Measurements from ENCODE around the gene CAMK1D.

CAMK1D gene

GRCh38 chr10:12484941-12485805, 135.8 kb downstream of the CAMK1D start:
- H3K27ac ChIP-seq = no peak overlapping the region
- TF ChIP-seq, protein P1, sequence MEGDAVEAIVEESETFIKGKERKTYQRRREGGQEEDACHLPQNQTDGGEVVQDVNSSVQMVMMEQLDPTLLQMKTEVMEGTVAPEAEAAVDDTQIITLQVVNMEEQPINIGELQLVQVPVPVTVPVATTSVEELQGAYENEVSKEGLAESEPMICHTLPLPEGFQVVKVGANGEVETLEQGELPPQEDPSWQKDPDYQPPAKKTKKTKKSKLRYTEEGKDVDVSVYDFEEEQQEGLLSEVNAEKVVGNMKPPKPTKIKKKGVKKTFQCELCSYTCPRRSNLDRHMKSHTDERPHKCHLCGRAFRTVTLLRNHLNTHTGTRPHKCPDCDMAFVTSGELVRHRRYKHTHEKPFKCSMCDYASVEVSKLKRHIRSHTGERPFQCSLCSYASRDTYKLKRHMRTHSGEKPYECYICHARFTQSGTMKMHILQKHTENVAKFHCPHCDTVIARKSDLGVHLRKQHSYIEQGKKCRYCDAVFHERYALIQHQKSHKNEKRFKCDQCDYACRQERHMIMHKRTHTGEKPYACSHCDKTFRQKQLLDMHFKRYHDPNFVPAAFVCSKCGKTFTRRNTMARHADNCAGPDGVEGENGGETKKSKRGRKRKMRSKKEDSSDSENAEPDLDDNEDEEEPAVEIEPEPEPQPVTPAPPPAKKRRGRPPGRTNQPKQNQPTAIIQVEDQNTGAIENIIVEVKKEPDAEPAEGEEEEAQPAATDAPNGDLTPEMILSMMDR (conservative IDR thresholded peaks at IDR 0.05) = no peak

GRCh38 chr10:12487366-12487765, 138.0 kb downstream of the CAMK1D start:
- no peak overlapping the region for H3K27ac ChIP-seq
- TF ChIP-seq, protein P1 (conservative IDR thresholded peaks at IDR 0.05) = no peak

GRCh38 chr10:12488626-12489025, 139.3 kb downstream of the CAMK1D start:
- TF ChIP-seq, protein P1 (conservative IDR thresholded peaks at IDR 0.05) = no peak
- H3K27ac ChIP-seq = no peak overlapping the region

DNA sequence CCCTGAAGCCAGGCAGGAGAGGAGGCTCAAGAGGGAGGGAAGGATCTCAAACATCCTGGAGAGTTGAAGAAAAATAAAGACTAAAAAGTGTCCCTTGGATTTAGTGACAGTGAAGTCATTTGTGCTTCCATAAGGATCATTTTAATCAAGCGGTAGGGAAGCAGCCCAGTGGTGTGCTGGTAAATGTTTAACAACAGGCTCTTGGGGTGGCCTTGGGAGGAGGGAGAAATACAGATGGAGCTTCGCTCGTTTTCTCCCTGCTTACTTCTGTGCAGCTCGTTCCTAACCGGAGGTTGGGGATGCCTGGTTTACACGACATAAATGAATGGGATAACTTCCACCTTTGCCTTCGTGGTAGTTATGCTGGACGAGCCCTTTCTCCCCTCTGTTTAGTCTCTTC, 140.0 kb downstream of the CAMK1D start:
- no peak overlapping the region for H3K27ac ChIP-seq
- TF ChIP-seq, protein P1 (conservative IDR thresholded peaks at IDR 0.05) = no peak

DNA sequence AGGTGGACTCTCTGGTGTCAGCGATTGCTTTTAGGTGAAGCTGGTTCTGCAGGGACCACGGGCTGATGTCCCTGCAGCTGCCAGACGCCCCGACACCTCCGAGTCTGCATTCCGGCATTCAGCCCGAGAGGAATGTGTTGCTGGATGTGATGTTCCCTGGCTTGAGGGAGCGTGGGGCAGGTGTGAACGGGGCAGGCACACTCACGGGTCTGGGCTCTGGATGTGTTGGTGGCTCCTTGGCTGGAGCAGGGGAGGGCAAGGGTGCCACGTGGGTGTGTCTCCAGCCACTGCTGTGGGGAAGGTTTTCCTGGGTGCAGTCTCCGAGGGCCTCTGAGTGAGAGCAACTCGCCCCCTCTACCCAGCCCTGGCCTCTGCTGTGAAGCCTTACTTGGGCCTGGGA, 140.5 kb downstream of the CAMK1D start:
- no peak overlapping the region for H3K27ac ChIP-seq
- TF ChIP-seq, protein P1 (conservative IDR thresholded peaks at IDR 0.05) = no peak

GRCh38 chr10:12490963-12491362, 141.6 kb downstream of the CAMK1D start:
- TF ChIP-seq, protein P1 (conservative IDR thresholded peaks at IDR 0.05) = no peak

DNA sequence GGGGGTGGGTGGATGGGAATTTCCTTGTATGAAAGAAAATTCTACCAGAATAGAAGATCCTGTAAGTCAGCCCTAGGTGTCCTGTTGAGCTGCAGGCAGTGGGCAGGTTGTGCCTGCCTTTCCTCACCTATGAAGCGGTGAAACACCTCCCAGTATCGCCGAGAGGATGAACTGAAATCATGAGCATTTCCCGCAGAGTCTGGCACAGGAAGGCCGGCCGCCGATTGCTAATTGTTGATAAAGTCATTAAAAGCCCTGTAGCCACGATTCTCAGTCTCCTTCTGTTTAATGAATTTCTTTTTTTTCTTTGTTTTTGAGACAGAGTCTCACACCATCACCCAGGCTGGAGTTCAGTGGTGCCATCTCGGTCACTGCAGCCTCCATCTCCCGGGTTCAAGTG, 142.1 kb downstream of the CAMK1D start:
- no peak overlapping the region for H3K27ac ChIP-seq
- TF ChIP-seq, protein P1 (conservative IDR thresholded peaks at IDR 0.05) = no peak

More at GRCh38 chr10:12490963-12491362, 141.6 kb downstream of the CAMK1D start:
- no peak overlapping the region for H3K27ac ChIP-seq

All from VCaP (cell line).